ENCODE measurements around the gene PXMP2.

- TF ChIP-seq CTCF (conservative IDR thresholded peaks at IDR 0.05; ENCODE audit: low read depth, low read length) = no peak
- TF ChIP-seq EZH2 (IDR thresholded peaks at IDR 0.05; ENCODE audit: borderline replicate concordance, low read depth, low read length, poor library complexity, severe bottlenecking) = no peak
Measured at GRCh38 chr12:132747395-132747794, 60.0 kb downstream of the PXMP2 start.
